ENCODE data around the gene CDS2.

- TF ChIP-seq CTCF (conservative IDR thresholded peaks at IDR 0.05; ENCODE audit: low read depth, low read length), result no peak
- TF ChIP-seq EZH2phosphoT487 (IDR thresholded peaks at IDR 0.05; ENCODE audit: borderline replicate concordance, low read length), result no peak
Measured at GRCh38 chr20:5180933-5181332, 54.1 kb downstream of the CDS2 start.
